HG03280 (cell line): ENCODE measurements around the gene LIPE.

Experiments used
- ATAC-seq: cut with Tn5 transposase; IDR thresholded peaks from one replicate; pipeline ENCODE4 v1.9.1; 2021; ENCODE audit warnings: mild to moderate bottlenecking, moderate library complexity; ENCODE audit not compliant: unreplicated experiment

LIPE gene

DNA sequence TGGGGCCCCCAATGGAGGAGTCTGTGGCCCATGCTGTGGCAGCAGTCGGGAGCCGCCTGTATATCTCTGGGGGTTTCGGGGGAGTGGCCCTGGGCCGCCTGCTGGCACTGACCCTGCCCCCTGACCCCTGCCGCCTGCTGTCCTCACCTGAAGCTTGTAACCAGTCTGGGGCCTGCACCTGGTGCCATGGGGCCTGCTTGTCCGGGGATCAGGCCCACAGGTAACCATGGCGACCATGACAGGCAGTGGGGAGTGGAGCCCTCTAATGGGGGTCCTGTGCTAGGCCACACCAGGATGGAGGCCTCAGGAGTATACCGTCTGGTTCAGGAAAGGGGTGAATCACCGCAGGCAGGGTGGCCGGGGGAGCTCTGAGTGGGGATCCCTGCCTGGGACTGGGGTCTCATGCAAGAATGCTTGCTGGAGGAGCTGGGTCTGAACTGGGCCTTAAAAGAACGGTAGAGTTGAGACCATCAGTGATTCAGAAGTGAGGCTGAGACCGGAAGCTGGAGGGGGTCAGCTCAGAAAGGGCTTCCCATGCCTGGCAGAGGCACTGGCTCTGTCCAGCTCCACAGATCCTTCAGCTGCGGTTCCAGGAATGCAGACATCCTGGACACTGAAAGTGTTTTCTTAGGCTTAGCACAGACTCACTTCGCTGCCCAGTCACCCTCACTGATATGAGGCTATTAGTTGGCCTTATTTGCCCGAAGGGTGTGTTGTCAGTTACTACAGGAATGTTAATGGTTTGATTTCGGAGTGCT, 66.2 kb downstream of the LIPE start:
- no peak for ATAC-seq

DNA sequence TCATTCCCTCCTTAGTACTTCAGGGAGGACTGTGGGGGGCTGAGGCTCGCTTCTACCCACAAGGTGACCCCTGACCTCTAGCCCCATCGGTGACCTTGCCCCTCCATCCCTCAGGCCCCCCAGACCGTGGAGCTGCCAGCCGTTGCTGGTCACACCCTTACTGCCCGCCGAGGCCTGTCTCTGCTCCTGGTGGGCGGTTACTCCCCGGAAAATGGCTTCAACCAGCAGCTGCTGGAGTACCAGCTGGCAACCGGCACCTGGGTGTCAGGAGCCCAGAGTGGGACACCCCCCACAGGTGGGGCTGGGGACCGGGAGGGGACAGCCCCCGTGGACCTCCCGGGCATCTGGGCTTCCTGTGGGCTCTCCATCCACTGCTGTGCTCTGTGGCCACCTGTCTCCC, 69.9 kb downstream of the LIPE start:
- ATAC-seq = no peak

DNA sequence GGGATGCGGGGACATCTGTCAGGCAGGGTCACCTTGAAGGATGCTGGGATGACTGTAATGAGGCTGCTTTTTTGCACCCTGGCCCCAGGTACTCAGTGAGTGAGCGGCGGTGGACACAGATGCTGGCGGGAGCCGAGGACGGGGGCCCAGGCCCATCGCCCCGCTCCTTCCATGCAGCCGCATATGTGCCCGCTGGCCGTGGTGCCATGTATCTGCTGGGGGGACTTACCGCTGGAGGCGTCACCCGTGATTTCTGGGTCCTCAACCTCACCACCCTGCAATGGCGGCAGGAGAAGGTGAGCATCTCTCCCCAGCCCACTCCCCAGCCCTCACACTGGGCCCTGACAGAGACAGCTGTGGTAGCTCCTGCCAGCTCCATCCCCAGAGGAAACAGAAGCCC, 70.5 kb downstream of the LIPE start:
- no peak for ATAC-seq

DNA sequence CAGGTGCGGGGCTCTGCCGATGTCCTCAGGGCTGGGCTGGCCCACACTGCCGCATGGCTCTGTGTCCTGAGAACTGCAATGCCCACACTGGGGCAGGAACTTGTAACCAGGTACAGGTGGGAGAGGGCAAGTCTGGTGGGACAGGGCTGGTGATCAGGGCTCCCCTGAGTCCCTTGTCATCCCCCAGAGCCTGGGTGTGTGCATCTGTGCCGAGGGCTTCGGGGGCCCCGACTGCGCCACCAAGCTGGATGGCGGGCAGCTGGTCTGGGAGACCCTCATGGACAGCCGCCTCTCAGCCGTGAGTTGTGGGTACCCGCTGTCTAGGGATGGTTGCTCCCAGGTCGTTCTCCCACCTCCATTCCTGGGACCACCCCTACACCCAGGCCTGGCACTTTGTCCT, 71.3 kb downstream of the LIPE start:
- ATAC-seq = no peak

DNA sequence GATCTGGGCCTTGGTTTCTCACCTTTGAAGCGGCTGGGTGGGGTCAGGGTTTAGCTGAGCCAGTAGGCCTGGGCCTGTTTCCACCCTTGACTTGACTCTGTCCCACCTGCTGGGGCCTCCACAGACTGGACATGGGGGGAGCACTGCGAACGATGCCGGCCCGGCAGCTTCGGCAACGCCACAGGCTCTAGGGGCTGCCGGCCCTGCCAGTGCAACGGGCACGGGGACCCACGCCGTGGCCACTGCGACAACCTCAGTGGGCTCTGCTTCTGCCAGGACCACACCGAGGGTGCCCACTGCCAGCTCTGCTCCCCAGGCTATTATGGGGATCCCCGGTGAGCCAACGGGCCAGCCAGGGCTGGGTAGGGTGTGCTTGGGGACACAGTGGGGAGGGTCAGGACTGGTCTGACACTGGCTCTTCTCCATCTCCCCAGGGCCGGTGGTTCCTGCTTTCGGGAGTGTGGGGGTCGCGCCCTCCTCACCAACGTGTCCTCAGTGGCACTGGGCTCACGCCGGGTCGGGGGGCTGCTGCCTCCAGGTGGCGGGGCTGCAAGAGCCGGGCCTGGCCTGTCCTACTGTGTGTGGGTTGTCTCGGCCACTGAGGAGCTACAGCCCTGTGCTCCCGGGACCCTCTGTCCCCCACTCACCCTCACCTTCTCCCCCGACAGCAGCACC, 73.7 kb downstream of the LIPE start:
- ATAC-seq = no peak

DNA sequence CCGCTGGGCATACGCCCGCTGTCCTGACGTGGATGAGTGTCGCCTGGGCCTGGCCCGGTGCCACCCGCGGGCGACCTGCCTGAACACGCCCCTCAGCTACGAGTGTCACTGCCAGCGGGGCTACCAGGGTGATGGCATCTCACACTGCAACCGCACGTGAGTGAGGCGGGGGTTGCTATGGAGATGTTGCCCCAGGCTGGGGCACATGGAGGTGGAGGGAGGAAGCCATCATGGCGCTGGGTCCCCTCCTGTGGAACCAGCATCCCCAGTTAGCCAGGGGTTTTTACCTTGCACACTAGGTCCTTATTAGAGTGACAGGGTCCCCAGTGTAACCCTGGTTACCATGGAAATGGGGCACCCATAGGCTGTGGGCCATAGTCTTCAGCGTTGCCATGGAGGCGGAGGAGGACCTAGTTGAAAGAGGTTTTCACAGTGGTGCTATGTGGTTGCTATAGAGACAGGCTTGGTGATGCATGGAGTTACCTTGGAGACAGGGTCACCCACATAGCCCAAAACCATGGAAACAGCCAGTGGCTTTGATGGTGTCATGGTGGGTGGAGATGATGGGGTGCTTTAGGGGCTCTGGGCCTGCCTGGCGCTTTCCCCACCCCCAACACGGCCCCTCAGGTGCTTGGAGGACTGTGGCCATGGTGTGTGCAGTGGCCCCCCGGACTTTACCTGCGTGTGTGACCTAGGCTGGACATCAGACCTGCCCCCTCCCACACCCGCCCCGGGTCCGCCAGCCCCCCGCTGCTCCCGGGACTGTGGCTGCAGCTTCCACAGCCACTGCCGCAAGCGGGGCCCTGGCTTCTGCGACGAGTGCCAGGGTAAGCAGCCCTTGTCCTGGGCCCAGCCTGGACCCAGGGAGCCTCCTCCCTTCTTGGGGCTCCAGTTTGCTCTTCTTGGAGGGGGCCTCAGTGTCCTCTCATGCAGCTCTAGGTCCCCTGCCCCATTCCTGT, 74.6 kb downstream of the LIPE start:
- no peak for ATAC-seq
